Measurements from ENCODE around the gene PCTP.

GRCh38 chr17:55709440-55709839 lies 41.4 kb upstream of the PCTP start:
- TF ChIP-seq CTCF (IDR thresholded peaks at IDR 0.05; ENCODE audit: low read depth, low read length) = no peak
- no peak for TF ChIP-seq EZH2phosphoT487 (IDR thresholded peaks at IDR 0.05; ENCODE audit: low read depth)

All from OCI-LY3 (cell line).